HEK293 (cell line): ENCODE data around the gene PGS1.

ENCODE experiments used
- SP2 ChIP-seq: fragments of 450-650 bp; formaldehyde crosslinking; IDR thresholded peaks from 2 replicates; pipeline ENCODE4 v1.5.1; 2016; ENCODE audit warnings: missing biosample characterization, missing genetic modification characterization
- ZBTB20 ChIP-seq: fragments of 450-650 bp; formaldehyde crosslinking; IDR thresholded peaks from 2 replicates; pipeline ENCODE4 v1.5.1; 2016; ENCODE audit warnings: missing biosample characterization, missing genetic modification characterization
- ZNF549 ChIP-seq: fragments of 450-650 bp; IDR thresholded peaks from 2 replicates; pipeline ENCODE4 v1.5.1; 2018; ENCODE audit warnings: missing biosample characterization, missing genetic modification characterization, mild to moderate bottlenecking, inconsistent platforms, moderate library complexity
- ZNF654 ChIP-seq: fragments of 450-650 bp; formaldehyde crosslinking; IDR thresholded peaks from 2 replicates; pipeline ENCODE4 v1.5.1; 2016; ENCODE audit warnings: low read depth, missing biosample characterization, missing genetic modification characterization
- ZNF830 ChIP-seq: fragments of 450-650 bp; IDR thresholded peaks from 2 replicates; pipeline ENCODE4 v1.5.0; 2018; ENCODE audit warnings: missing biosample characterization, missing genetic modification characterization, low read depth, mild to moderate bottlenecking, moderate library complexity
- TF ChIP-seq, protein P1 (sequence below): fragments of 450-650 bp; formaldehyde crosslinking; IDR thresholded peaks from 2 replicates; pipeline ENCODE4 v1.5.1; 2016; ENCODE audit warnings: missing biosample characterization, missing genetic modification characterization
- TF ChIP-seq, protein P2 (sequence below): fragments of 450-650 bp; formaldehyde crosslinking; IDR thresholded peaks from 2 replicates; pipeline ENCODE4 v1.5.1; 2016; ENCODE audit warnings: missing biosample characterization, missing genetic modification characterization
- TF ChIP-seq, protein P3 (sequence below): sonication (generic); formaldehyde crosslinking; IDR thresholded peaks from 2 replicates; pipeline ENCODE4 v1.8.1; 2022; ENCODE audit warnings: mild to moderate bottlenecking, moderate library complexity, missing genetic modification reagents

DNA sequence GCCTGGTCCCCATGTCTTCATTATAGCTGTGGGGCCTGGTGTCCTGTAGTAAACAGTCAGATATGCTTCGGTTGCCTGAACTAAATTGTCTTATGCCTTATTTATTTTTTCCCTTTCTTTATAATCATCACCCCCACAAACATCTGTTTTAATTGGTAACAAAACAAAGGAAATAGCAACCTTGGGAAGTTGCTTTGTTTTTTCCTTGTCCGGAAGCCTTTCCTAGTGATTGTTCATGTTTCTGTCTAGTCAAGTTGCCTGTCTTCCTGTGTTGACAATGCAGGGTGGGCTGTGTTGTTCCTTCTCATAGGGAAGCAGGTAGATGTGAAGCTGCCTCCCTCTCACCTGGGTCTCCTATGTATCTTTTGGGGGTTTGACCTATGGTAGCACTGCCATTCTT, 16.7 kb downstream of the PGS1 start:
- TF ChIP-seq, protein P1, sequence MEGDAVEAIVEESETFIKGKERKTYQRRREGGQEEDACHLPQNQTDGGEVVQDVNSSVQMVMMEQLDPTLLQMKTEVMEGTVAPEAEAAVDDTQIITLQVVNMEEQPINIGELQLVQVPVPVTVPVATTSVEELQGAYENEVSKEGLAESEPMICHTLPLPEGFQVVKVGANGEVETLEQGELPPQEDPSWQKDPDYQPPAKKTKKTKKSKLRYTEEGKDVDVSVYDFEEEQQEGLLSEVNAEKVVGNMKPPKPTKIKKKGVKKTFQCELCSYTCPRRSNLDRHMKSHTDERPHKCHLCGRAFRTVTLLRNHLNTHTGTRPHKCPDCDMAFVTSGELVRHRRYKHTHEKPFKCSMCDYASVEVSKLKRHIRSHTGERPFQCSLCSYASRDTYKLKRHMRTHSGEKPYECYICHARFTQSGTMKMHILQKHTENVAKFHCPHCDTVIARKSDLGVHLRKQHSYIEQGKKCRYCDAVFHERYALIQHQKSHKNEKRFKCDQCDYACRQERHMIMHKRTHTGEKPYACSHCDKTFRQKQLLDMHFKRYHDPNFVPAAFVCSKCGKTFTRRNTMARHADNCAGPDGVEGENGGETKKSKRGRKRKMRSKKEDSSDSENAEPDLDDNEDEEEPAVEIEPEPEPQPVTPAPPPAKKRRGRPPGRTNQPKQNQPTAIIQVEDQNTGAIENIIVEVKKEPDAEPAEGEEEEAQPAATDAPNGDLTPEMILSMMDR (tag by site-specific recombination) = no peak
- TF ChIP-seq, protein P2, sequence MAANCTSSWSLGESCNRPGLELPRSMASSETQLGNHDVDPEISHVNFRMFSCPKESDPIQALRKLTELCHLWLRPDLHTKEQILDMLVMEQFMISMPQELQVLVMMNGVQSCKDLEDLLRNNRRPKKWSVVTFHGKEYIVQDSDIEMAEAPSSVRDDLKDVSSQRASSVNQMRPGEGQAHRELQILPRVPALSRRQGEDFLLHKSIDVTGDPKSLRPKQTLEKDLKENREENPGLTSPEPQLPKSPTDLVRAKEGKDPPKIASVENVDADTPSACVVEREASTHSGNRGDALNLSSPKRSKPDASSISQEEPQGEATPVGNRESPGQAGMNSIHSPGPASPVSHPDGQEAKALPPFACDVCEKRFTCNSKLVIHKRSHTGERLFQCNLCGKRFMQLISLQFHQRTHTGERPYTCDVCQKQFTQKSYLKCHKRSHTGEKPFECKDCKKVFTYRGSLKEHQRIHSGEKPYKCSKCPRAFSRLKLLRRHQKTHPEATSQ (tag by site-specific recombination) = no peak
- no peak for TF ChIP-seq SP2
- TF ChIP-seq ZNF549 (tag by site-specific recombination) = no peak
- TF ChIP-seq, protein P3, sequence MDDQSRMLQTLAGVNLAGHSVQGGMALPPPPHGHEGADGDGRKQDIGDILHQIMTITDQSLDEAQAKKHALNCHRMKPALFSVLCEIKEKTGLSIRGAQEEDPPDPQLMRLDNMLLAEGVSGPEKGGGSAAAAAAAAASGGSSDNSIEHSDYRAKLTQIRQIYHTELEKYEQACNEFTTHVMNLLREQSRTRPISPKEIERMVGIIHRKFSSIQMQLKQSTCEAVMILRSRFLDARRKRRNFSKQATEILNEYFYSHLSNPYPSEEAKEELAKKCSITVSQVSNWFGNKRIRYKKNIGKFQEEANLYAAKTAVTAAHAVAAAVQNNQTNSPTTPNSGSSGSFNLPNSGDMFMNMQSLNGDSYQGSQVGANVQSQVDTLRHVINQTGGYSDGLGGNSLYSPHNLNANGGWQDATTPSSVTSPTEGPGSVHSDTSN (CRISPR knock-in tag) = no peak
- TF ChIP-seq ZBTB20 (tag by site-specific recombination) = no peak
- TF ChIP-seq ZNF830 (tag by site-specific recombination) = no peak
- TF ChIP-seq ZNF654 (tag by site-specific recombination) = no peak
